Measurements from ENCODE around the gene SGCD. TPM values are rescaled to one million over a fixed set of nuclear protein-coding genes. Genes with fewer than 3 reads are reported as not detected.

The SGCD gene
- total RNA-seq, 1 donor from 2014 or later = 6.0 TPM

- ATAC-seq (no peak), DNase-seq (no peak)
- no peaks in the 10 kb centered on the region for H3K27me3 ChIP-seq (ENCODE audit: low read depth)
- no peak overlapping the region for H3K4me3 ChIP-seq
- TF ChIP-seq, protein P1, sequence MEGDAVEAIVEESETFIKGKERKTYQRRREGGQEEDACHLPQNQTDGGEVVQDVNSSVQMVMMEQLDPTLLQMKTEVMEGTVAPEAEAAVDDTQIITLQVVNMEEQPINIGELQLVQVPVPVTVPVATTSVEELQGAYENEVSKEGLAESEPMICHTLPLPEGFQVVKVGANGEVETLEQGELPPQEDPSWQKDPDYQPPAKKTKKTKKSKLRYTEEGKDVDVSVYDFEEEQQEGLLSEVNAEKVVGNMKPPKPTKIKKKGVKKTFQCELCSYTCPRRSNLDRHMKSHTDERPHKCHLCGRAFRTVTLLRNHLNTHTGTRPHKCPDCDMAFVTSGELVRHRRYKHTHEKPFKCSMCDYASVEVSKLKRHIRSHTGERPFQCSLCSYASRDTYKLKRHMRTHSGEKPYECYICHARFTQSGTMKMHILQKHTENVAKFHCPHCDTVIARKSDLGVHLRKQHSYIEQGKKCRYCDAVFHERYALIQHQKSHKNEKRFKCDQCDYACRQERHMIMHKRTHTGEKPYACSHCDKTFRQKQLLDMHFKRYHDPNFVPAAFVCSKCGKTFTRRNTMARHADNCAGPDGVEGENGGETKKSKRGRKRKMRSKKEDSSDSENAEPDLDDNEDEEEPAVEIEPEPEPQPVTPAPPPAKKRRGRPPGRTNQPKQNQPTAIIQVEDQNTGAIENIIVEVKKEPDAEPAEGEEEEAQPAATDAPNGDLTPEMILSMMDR (IDR thresholded peaks at IDR 0.05) = no peak
- no peaks in the 10 kb centered on the region for H3K4me1 ChIP-seq
- no peaks in the 10 kb centered on the region for H3K36me3 ChIP-seq
- no peaks in the 10 kb centered on the region for H3K9me3 ChIP-seq
- intact Hi-C loops (cut with DNase I) = no loop called here
- H3K27ac ChIP-seq = no peak overlapping the region
These were observed 58.5 kb downstream of the SGCD start for GRCh38 chr5:156385416-156385815.

DNA sequence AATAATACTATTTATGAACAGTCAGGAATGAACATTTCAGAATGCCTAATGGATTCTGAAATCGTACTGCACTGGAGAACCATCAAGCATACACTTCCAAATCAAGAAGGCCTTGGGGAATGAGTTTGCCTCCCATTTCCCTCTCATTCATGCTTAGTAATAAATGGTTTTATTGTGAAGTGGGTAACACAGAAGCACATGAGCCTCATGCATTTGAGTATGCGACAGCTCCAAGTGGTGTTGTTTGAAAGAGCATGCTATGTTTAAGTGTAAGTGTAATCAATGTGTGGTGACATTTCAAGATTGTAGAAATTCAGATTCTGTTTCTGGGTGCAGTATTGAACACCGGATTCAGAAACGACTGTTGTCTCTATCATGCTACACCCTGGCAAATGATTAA, 60.0 kb downstream of the SGCD start:
- intact Hi-C loops (cut with DNase I) = no loop called here
- Histone ChIP-seq H3K27me3 (ENCODE audit: low read depth) (no peaks in the 10 kb centered on the region), H3K4me3 (no peak overlapping the region), H3K36me3 (no peaks in the 10 kb centered on the region), H3K27ac (no peak overlapping the region), H3K9me3 (no peaks in the 10 kb centered on the region), H3K4me1 (no peaks in the 10 kb centered on the region)
- ATAC-seq = no peak
- DNase-seq = no peak
- TF ChIP-seq, protein P1 (IDR thresholded peaks at IDR 0.05) = no peak

- Histone ChIP-seq H3K27me3 (ENCODE audit: low read depth) (no peaks in the 10 kb centered on the region), H3K4me1 (no peaks in the 10 kb centered on the region), H3K4me3 (no peak overlapping the region), H3K9me3 (no peaks in the 10 kb centered on the region), H3K36me3 (no peaks in the 10 kb centered on the region), H3K27ac (no peak overlapping the region)
- intact Hi-C loops (cut with DNase I) = no loop called here
- ATAC-seq (no peak), DNase-seq (no peak)
- TF ChIP-seq, protein P1 (IDR thresholded peaks at IDR 0.05) = no peak
These were observed 60.4 kb downstream of the SGCD start for GRCh38 chr5:156387391-156387790.

- TF ChIP-seq, protein P1 (IDR thresholded peaks at IDR 0.05) = no peak
- no peak overlapping the region for H3K27ac ChIP-seq
- no peaks in the 10 kb centered on the region for H3K4me1 ChIP-seq
- H3K9me3 ChIP-seq = no peaks in the 10 kb centered on the region
- H3K4me3 ChIP-seq = no peak overlapping the region
- no peaks in the 10 kb centered on the region for H3K36me3 ChIP-seq
- no peaks in the 10 kb centered on the region for H3K27me3 ChIP-seq (ENCODE audit: low read depth)
- ATAC-seq (no peak), DNase-seq (no peak)
- intact Hi-C loops (cut with DNase I) = no loop called here
These were observed 61.3 kb downstream of the SGCD start for GRCh38 chr5:156388233-156388632.

DNA sequence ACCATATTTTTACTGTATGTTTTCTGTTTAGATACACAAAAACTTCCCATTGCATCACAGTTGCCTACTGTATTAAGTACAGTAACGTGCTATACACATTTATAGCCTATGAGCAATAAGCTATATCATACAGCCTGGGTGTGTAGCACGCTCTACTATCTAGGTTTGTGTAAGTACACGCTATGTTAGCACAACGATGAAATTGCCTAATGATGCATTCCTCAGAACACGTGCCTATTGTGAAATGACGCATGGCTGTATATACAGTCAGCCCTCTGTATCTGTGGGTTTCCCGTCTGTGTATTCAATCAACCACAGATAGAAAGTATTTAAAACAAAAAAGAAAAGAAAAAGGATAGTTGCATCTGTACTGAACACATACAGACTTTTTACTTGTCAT, 64.2 kb downstream of the SGCD start:
- TF ChIP-seq, protein P1 (IDR thresholded peaks at IDR 0.05) = no peak
- Histone ChIP-seq H3K36me3 (no peaks in the 10 kb centered on the region), H3K4me1 (no peaks in the 10 kb centered on the region), H3K27ac (no peak overlapping the region), H3K4me3 (no peak overlapping the region), H3K9me3 (no peaks in the 10 kb centered on the region), H3K27me3 (ENCODE audit: low read depth) (no peaks in the 10 kb centered on the region)
- ATAC-seq = no peak
- intact Hi-C loops (cut with DNase I) = no loop called here
- no peak for DNase-seq

DNA sequence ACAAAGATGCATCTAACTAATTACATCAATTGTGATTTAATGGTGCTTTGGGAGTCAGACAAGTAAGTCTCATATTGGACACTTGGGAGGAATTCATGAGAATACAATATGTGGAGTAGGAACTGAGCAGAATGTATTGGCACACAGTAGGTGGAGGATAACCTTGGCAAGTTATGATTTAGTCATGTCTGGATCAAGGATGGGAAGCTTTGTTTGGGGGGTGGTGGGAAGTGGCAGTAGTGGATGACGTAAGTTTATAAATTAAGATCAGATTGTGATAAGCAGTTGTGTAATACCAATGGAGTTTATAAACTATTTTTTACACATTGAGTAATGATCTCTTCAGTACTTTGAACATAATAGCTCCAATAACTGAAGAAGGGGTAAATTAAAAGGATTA, 67.0 kb downstream of the SGCD start:
- intact Hi-C loops (cut with DNase I) = no loop called here
- Histone ChIP-seq H3K27me3 (ENCODE audit: low read depth) (no peaks in the 10 kb centered on the region), H3K36me3 (no peaks in the 10 kb centered on the region), H3K9me3 (no peaks in the 10 kb centered on the region), H3K27ac (no peak overlapping the region), H3K4me1 (no peaks in the 10 kb centered on the region), H3K4me3 (no peak overlapping the region)
- TF ChIP-seq, protein P1 (IDR thresholded peaks at IDR 0.05) = no peak
- ATAC-seq = no peak
- DNase-seq = no peak
